ENCODE data around the gene STAG1.
"Not testable (repeated sequence)": the region's sequence is repeated elsewhere in the genome, so short reads cannot be mapped to it uniquely, and the experiment has no call there.

The STAG1 gene

GRCh38 chr3:136749091-136749490, 3.1 kb downstream of the STAG1 start:
- no peak for DNase-seq

- DNase-seq, result no peak
Measured at GRCh38 chr3:136745916-136746315, 6.3 kb downstream of the STAG1 start.

- DNase-seq, result no peak
Measured at GRCh38 chr3:136741063-136741462, 11.1 kb downstream of the STAG1 start.

GRCh38 chr3:136740351-136740958, 11.7 kb downstream of the STAG1 start:
- DNase-seq, result no peak

- not testable (repeated sequence) for DNase-seq
Measured at GRCh38 chr3:136736950-136737349, 15.2 kb downstream of the STAG1 start.

- no peak for DNase-seq
Measured at GRCh38 chr3:136735103-136735502, 17.1 kb downstream of the STAG1 start.

- no peak for DNase-seq
Measured at GRCh38 chr3:136734382-136735070, 17.7 kb downstream of the STAG1 start.

GRCh38 chr3:136733317-136733833, 18.8 kb downstream of the STAG1 start:
- DNase-seq, result no peak

GRCh38 chr3:136731274-136731884, 20.8 kb downstream of the STAG1 start:
- DNase-seq, result no peak

- DNase-seq, result no peak
Measured at GRCh38 chr3:136730595-136731273, 21.4 kb downstream of the STAG1 start.

GRCh38 chr3:136728918-136729317, 23.3 kb downstream of the STAG1 start:
- no peak for DNase-seq

- no peak for DNase-seq
Measured at GRCh38 chr3:136728473-136728872, 23.7 kb downstream of the STAG1 start.

- no peak for DNase-seq
Measured at GRCh38 chr3:136725468-136725867, 26.7 kb downstream of the STAG1 start.

- DNase-seq, result not testable (repeated sequence)
Measured at GRCh38 chr3:136722916-136723315, 29.3 kb downstream of the STAG1 start.

GRCh38 chr3:136722399-136722798, 29.8 kb downstream of the STAG1 start:
- DNase-seq, result not testable (repeated sequence)

GRCh38 chr3:136720091-136720490, 32.1 kb downstream of the STAG1 start:
- DNase-seq, result no peak

- DNase-seq, result no peak
Measured at GRCh38 chr3:136716629-136717028, 35.5 kb downstream of the STAG1 start.

- no peak for DNase-seq
Measured at GRCh38 chr3:136714020-136714419, 38.2 kb downstream of the STAG1 start.

GRCh38 chr3:136712941-136713340, 39.2 kb downstream of the STAG1 start:
- no peak for DNase-seq

GRCh38 chr3:136711888-136712287, 40.3 kb downstream of the STAG1 start:
- DNase-seq, result not testable (repeated sequence)

GRCh38 chr3:136711277-136711676, 40.9 kb downstream of the STAG1 start:
- DNase-seq, result no peak

GRCh38 chr3:136709775-136710174, 42.4 kb downstream of the STAG1 start:
- not testable (repeated sequence) for DNase-seq
